RWPE1 (cell line): ENCODE results near the gene TTC28.
A peak's percentile ranks its signal among the peaks of the same experiment; 100 is the strongest.
"Not testable (repeated sequence)": the region's sequence is repeated elsewhere in the genome, so short reads cannot be mapped to it uniquely, and the experiment has no call there.

Experiments
- CTCF ChIA-PET: fragments of 350-600 bp; sonication (Branson Sonifier 250); formaldehyde crosslinking; extraction: SDS; loops from one replicate; lab custom pipeline; 2021; lab: Yijun Ruan, JAX
- POLR2A ChIA-PET: fragments of 400-600 bp; formaldehyde crosslinking; extraction: SDS; loops from one replicate; lab custom pipeline; 2020; ENCODE audit warnings: antibody characterized with exemption; ENCODE audit not compliant: low non-redundant PET; lab: Yijun Ruan, JAX
- DNase-seq: peaks from one replicate; pipeline ENCODE4 v3.0.0; 2012; ENCODE audit warnings: low spot score
- H3K27ac ChIP-seq: fragments of 450-650 bp; 2 replicates; pipeline ENCODE4 v1.5.1; 2017
- CTCF ChIP-seq: fragments of 450-650 bp; conservative IDR thresholded peaks from 2 replicates; pipeline ENCODE4 v1.5.1; 2017; ENCODE audit warnings: low read depth, mild to moderate bottlenecking

The TTC28 gene

DNA sequence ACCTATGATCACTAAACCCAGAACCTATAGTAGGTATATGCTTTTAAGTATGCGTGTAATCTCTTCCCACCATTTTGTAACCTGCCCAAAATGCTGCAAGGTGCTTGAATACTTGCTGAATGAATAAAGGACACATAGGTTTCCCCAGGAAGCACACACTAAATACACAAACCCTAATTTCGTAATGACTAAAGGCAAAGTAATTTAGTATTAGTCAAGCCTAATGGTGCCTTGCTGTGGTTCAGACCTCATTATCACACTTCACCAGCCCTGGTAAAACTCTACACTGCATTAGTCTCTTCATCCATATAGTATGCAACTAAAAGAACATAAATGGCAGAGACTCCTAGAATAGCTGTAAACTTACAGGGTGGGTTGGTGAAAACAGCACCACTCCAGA, 471.6 kb downstream of the TTC28 start:
- CTCF ChIA-PET = interaction anchor here (0.5 kb wide), 1 partner anchor 42 kb away, joined by 3 read pairs; no protein-coding TSS in a partner anchor
- DNase-seq = peak; percentile 12
- TF ChIP-seq CTCF = no peak
- H3K27ac ChIP-seq = no peak overlapping the region
- POLR2A ChIA-PET = no interaction called here

DNA sequence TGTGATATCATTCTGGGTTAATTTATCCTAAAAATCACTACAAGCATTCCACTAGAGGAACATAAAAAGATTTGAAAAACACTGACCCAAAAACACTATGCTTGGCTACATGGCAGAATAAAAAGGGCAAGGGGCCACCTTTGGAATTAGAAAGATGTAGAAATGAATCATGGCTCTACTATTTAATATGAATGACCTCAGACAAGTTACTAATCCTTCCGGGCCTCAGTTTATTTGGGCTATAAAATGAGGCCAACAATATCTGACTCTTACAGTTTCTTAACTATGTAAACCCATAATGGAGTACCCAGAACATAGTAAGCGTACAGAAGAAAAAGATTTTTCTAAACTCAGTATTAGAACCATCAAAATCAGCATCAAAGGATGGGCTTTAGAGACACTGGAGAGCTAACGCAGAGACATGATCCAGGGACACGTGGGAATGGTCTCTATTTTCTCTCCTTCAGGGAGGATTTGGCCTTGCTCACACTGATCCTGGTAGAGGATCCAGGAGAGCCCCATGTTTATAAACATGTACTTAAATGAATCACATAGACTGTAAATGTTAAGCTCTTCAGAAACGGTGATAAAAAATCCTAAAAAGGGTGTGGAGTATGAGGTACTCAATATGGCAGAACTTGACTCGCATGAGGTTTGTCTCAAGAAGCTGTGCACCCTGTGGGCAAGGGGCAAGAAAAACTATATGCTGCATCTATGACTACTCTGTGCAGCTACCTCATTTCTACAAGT, 472.2 kb downstream of the TTC28 start:
- no peak for DNase-seq
- H3K27ac ChIP-seq = no peak overlapping the region
- TF ChIP-seq CTCF = no peak
- POLR2A ChIA-PET = no interaction called here
- CTCF ChIA-PET = interaction anchor here (0.6 kb wide), 1 partner anchor 1013 kb away, joined by 3 read pairs; no protein-coding TSS in a partner anchor

GRCh38 chr22:28205926-28206325, 473.7 kb downstream of the TTC28 start:
- no peak for DNase-seq
- TF ChIP-seq CTCF = no peak
- ChIA-PET CTCF (no interaction called here), POLR2A (no interaction called here)
- no peak overlapping the region for H3K27ac ChIP-seq

- no peak for DNase-seq
- H3K27ac ChIP-seq = no peak overlapping the region
- ChIA-PET CTCF (no interaction called here), POLR2A (no interaction called here)
- no peak for TF ChIP-seq CTCF
Observed at GRCh38 chr22:28204382-28204781, 475.3 kb downstream of the TTC28 start.

DNA sequence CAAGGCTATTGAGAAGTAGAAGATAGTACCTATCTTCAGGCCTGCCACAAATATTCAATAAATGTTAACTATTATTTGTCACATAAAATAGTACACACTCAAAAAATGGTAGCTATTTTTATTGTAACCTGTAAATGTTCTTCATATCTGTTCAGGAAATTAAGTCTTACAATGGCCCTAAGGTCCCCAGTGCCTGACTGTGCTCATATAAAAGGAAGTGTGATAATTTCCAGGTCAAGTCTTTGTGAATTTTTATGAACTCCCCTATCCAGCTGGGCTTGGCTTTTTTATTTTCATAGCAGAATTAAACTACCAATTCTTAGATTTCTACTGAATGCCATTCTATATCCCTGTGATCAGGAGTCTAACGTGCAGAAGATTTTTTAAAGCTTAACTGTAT, 476.4 kb downstream of the TTC28 start:
- ChIA-PET CTCF (no interaction called here), POLR2A (no interaction called here)
- no peak for DNase-seq
- TF ChIP-seq CTCF = no peak
- H3K27ac ChIP-seq = no peak overlapping the region

DNA sequence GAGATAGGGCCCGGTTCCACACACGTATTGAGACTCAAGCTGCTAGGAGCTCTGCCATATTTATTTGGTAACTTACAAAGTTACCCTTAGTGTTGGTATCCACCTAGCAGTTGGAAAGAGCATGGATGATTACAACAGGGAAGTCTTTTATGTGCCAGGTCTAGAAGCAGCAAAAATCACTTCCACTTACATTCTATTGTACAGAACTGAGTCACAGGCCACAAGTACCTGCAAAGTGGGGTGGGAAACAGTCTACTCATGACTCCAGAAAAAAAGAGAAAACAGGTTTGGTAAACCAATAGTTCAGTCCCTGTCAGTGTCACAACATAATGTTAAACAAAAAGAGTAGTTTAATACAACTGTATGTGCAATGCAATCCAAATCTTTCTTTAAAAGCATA, 480.9 kb downstream of the TTC28 start:
- no peak for DNase-seq
- POLR2A ChIA-PET = no interaction called here
- CTCF ChIA-PET = no interaction called here
- TF ChIP-seq CTCF = no peak
- no peak overlapping the region for H3K27ac ChIP-seq

DNA sequence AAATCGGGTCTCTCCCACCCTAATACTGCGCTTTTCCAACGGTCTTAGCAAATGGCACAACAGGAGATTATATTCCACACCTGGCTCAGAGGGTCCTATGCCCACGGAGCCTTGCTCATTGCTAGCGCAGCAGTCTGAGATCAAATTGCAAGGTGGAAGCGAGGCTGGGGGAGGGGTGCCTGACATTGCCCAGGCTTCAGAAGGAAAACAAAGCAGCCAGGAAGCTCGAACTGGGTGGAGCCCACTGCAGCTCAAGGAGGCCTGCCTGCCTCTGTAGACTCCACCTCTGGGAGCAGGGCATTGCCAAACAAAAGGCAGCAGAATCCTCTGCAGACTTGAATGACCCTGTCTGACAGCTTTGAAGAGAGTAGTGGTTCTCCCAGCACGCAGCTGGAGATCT, 488.1 kb downstream of the TTC28 start:
- POLR2A ChIA-PET, DNase-seq, H3K27ac ChIP-seq, CTCF ChIA-PET: not testable (repeated sequence)
